ENCODE results near the gene ZNF770.
"Not testable (repeated sequence)": the region's sequence is repeated elsewhere in the genome, so short reads cannot be mapped to it uniquely, and the experiment has no call there.

The ZNF770 gene

DNA sequence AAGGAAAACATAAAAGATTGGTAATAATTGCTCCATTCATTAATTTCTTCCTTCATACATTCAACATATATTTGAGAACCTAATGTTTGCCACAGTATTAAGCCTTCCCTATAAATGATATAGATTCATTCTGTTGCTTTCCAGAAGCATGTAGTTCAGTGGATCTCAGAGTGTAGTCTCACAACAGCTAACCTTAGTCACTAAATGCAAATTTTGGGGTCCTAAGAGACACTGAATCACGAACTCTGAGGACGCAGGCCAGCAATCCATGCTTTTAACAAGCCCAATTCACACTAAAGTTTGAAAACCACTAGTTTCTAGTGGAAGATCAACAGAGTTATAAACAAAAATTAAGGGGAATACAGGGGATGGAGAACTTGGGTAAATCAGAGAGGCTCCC lies 11.3 kb downstream of the ZNF770 start:
- Histone ChIP-seq H3K36me3 (ENCODE audit: insufficient read depth, low read length) (peaks cover 8% of the 10 kb centered on the region), H3K4me1 (ENCODE audit: control insufficient read depth, insufficient read depth, low read length, unreplicated experiment) (no peaks in the 10 kb centered on the region), H3K27ac (ENCODE audit: low read depth, low read length) (no peak overlapping the region)

DNA sequence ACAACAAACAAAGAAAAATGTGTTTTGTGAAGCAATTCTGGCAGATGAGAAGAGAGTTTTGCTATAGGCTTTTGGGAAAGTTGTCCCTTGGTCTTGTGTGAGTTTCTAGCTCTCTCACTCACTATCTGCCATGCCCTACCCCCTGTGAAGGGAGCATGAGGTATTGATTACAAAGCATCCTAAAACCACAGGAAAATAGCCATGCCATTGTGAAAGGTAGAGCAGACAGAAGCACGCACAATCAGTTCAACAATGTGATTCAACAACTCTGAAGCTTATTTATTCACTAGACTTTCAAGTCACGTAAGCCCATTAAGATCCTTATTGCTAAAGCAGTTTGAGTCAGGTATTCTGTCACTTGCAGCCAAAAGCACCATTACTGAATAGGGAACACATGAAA lies 12.0 kb downstream of the ZNF770 start:
- H3K4me3 ChIP-seq (ENCODE audit: low read depth, low read length): no peak overlapping the region
- no peaks in the 10 kb centered on the region for H3K27me3 ChIP-seq (ENCODE audit: insufficient read depth, low read length)
- H3K4me1 ChIP-seq (ENCODE audit: control insufficient read depth, insufficient read depth, low read length, unreplicated experiment): no peaks in the 10 kb centered on the region
- H3K27ac ChIP-seq (ENCODE audit: low read depth, low read length): no peak overlapping the region
- H2AFZ ChIP-seq (ENCODE audit: low read length, unreplicated experiment): no peak overlapping the region
- H3K79me2 ChIP-seq (ENCODE audit: control insufficient read depth, insufficient read depth, low read length, unreplicated experiment): no peaks in the 10 kb centered on the region
- H3K36me3 ChIP-seq (ENCODE audit: insufficient read depth, low read length): peaks cover 6% of the 10 kb centered on the region

More for the DNA sequence above, 11.3 kb downstream of the ZNF770 start:
- Histone ChIP-seq H3K4me3 (ENCODE audit: low read depth, low read length) (no peak overlapping the region), H3K27me3 (ENCODE audit: insufficient read depth, low read length) (no peaks in the 10 kb centered on the region), H3K79me2 (ENCODE audit: control insufficient read depth, insufficient read depth, low read length, unreplicated experiment) (no peaks in the 10 kb centered on the region), H2AFZ (ENCODE audit: low read length, unreplicated experiment) (no peak overlapping the region)

DNA sequence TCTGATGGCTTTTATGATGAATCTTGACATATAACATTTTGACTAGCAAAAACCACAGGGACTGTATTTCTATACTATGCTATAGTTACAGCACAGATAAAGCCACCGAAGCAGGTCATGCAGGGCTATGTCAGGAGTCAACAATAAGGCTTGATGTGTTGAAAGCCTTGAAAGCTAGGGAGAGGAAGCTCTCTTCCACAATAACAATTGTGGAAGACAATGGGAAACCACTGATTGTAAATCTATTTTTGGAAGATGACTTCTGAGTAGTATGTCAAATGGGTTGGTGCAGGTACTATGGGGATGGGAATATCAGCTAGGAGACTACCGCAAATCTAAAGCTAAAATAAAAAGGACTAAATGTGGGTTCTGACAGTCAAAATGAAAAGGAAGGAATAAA lies 14.6 kb downstream of the ZNF770 start:
- Histone ChIP-seq H3K36me3 (ENCODE audit: insufficient read depth, low read length) (no peaks in the 10 kb centered on the region), H3K79me2 (ENCODE audit: control insufficient read depth, insufficient read depth, low read length, unreplicated experiment) (peaks cover 10% of the 10 kb centered on the region), H3K4me1 (ENCODE audit: control insufficient read depth, insufficient read depth, low read length, unreplicated experiment) (peaks cover under 1% of the 10 kb centered on the region), H3K27ac (ENCODE audit: low read depth, low read length) (no peak overlapping the region), H3K4me3 (ENCODE audit: low read depth, low read length) (no peak overlapping the region), H2AFZ (ENCODE audit: low read length, unreplicated experiment) (no peak overlapping the region), H3K27me3 (ENCODE audit: insufficient read depth, low read length) (no peaks in the 10 kb centered on the region)

DNA sequence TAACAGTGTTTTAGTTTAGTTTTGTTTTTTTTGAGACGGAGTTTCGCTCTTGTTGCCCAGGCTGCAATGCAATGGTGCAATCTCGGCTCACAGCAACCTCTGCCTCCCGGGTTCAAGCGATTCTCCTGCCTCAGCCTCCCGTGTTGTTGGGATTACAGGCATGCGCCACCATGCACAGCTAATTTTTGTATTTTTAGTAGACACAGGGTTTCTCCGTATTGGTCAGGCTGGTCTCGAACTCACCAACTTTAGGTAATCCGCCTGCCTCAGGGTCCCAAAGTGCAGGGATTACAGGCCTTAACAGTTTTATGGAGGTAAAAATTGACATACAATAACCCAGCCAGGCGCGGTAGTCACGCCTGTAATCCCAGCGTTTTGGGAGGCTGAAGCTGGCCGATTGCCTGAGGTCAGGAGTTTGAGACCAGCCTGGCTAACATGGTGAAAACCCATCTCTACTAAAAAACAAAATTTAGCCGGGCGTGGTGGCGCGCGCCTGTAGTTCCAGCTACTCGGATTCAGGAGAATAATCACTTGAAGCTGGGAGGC lies 17.9 kb downstream of the ZNF770 start:
- Histone ChIP-seq H3K4me3 (ENCODE audit: low read depth, low read length) (peak overlapping the region; percentile 94), H3K79me2 (ENCODE audit: control insufficient read depth, insufficient read depth, low read length, unreplicated experiment) (peaks cover 39% of the 10 kb centered on the region), H2AFZ (ENCODE audit: low read length, unreplicated experiment) (peak overlapping the region; percentile 91)
- H3K36me3 ChIP-seq (ENCODE audit: insufficient read depth, low read length); H3K27ac ChIP-seq (ENCODE audit: low read depth, low read length); H3K4me1 ChIP-seq (ENCODE audit: control insufficient read depth, insufficient read depth, low read length, unreplicated experiment); H3K27me3 ChIP-seq (ENCODE audit: insufficient read depth, low read length): not testable (repeated sequence)

DNA sequence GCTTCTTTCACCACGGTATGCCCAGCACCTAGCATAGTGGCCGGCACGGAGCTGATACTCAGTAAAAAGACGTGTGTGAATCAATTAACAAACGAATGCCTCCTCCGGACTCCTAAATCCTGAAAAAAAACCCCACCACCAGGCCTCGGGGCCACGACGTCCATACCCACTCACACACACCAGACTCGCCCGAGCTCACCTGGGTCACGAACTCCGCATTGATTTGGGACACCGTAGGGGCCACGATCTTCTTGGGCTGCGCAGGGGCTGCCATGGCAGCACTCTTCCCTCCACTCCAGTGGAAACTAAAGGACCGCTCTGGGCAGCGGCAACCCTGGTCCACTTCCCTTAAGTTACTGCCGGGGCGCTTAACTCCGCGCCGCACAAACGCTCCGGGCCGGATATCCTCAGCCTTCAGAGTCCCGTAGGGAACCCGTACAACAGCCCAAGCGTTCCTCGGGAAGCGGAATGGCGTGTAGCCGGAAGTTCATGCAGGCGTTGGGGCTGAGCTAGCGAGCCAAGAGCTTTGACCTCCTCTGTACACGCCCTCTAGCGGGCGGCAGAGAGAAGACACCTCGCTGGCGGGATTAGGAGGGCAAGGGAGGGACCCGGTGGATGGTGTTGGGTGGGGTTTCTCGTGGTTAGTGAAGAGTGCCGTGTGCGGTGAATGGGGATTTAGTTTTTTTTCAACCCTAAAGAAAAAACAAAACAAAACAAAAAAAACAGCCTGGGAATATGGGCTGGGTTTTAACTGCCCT lies 18.6 kb downstream of the ZNF770 start, which contains the start of gene AQR:
TSS of gene AQR (minus strand) at position 403 of the 758 bp plus-strand sequence. CDS start at position 274, 129 bp downstream.
- Histone ChIP-seq H3K79me2 (ENCODE audit: control insufficient read depth, insufficient read depth, low read length, unreplicated experiment) (peaks cover 45% of the 10 kb centered on the region), H3K27ac (ENCODE audit: low read depth, low read length) (peak within 1 kb of the TSS; percentile 52), H3K27me3 (ENCODE audit: insufficient read depth, low read length) (no peaks in the 10 kb centered on the region), H3K4me3 (ENCODE audit: low read depth, low read length) (peak within 1 kb of the TSS; percentile 94), H3K4me1 (ENCODE audit: control insufficient read depth, insufficient read depth, low read length, unreplicated experiment) (peaks cover 7% of the 10 kb centered on the region), H2AFZ (ENCODE audit: low read length, unreplicated experiment) (peak within 1 kb of the TSS; percentile 92), H3K36me3 (ENCODE audit: insufficient read depth, low read length) (no peaks in the 10 kb centered on the region)

DNA sequence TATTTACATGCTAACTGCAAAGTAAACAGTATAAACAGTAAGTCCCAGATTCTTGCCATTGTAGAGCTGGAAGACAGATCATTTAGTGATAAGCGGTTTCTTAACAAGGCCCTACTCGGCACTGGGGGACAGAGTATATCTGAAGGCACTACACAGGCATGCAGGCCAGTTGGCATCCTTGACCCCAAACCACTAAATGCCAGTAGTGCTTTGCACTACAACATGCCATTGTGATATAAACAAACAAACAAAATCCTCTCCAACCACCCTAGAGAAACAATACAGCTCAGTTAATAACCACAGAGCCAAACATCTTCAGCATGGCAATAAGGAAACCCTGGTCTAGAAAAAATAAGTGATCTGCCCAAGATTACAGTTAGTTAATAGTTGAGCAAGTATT lies 23.8 kb downstream of the ZNF770 start:
- H3K79me2 ChIP-seq (ENCODE audit: control insufficient read depth, insufficient read depth, low read length, unreplicated experiment): peaks cover 51% of the 10 kb centered on the region
- no peak overlapping the region for H3K4me3 ChIP-seq (ENCODE audit: low read depth, low read length)
- H3K4me1 ChIP-seq (ENCODE audit: control insufficient read depth, insufficient read depth, low read length, unreplicated experiment): peaks cover 7% of the 10 kb centered on the region
- no peak overlapping the region for H3K27ac ChIP-seq (ENCODE audit: low read depth, low read length)
- H3K36me3 ChIP-seq (ENCODE audit: insufficient read depth, low read length): 0 out of 2 replicates have a peak, but pooled peaks cover 10% of the 10 kb centered on the region
- no peaks in the 10 kb centered on the region for H3K27me3 ChIP-seq (ENCODE audit: insufficient read depth, low read length)
- no peak overlapping the region for H2AFZ ChIP-seq (ENCODE audit: low read length, unreplicated experiment)

DNA sequence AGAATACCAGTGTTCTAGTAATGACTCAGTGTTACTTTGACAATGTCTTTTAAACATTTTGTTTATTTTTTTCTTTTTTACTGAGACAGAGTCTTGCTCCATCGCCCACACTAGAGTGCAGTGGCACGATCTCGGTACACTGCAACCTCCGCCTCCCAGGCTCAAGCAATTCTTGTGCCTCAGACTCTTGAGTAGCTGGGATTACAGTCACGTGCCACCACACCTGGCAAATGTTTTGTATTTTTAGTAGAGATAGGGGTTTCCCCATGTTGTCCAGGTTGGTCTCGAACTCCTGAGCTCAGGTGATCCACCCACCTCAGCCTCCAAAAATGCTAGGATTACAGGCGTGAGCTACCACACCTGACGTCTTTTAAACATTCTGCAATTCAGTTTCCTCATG lies 34.2 kb downstream of the ZNF770 start:
- peaks cover 16% of the 10 kb centered on the region for H3K36me3 ChIP-seq (ENCODE audit: insufficient read depth, low read length)
- H3K79me2 ChIP-seq (ENCODE audit: control insufficient read depth, insufficient read depth, low read length, unreplicated experiment): peaks cover 6% of the 10 kb centered on the region
- peaks cover 19% of the 10 kb centered on the region for H3K4me1 ChIP-seq (ENCODE audit: control insufficient read depth, insufficient read depth, low read length, unreplicated experiment)

DNA sequence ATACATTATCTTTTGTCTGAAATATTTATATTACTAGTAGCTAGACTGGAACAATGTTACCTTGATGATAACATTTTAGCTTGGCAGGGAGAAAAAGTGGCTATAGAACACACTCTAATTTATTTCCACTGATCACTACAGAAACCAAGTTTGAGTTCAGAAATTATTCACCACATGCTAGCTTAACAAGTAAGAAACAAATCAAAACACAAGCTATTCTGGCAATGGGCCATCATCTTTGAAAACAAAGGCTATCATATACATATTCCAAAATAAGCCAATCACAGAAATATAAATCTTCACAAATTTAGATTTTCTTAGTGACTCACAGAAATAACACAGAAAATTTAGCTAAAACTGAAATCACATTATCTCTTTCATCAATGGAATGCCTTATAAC lies 35.6 kb downstream of the ZNF770 start:
- no peaks in the 10 kb centered on the region for H3K79me2 ChIP-seq (ENCODE audit: control insufficient read depth, insufficient read depth, low read length, unreplicated experiment)
- H2AFZ ChIP-seq (ENCODE audit: low read length, unreplicated experiment): no peak overlapping the region
- 0 out of 2 replicates have a peak overlapping the region, but pooled peaks have one; percentile 9 for H3K27ac ChIP-seq (ENCODE audit: low read depth, low read length)
- no peak overlapping the region for H3K4me3 ChIP-seq (ENCODE audit: low read depth, low read length)
- H3K4me1 ChIP-seq (ENCODE audit: control insufficient read depth, insufficient read depth, low read length, unreplicated experiment): peaks cover 19% of the 10 kb centered on the region
- H3K36me3 ChIP-seq (ENCODE audit: insufficient read depth, low read length): peaks cover 20% of the 10 kb centered on the region
- H3K27me3 ChIP-seq (ENCODE audit: insufficient read depth, low read length): no peaks in the 10 kb centered on the region

More for the DNA sequence above, 34.2 kb downstream of the ZNF770 start:
- no peak overlapping the region for H3K4me3 ChIP-seq (ENCODE audit: low read depth, low read length)
- no peak overlapping the region for H3K27ac ChIP-seq (ENCODE audit: low read depth, low read length)
- H3K27me3 ChIP-seq (ENCODE audit: insufficient read depth, low read length): no peaks in the 10 kb centered on the region
- no peak overlapping the region for H2AFZ ChIP-seq (ENCODE audit: low read length, unreplicated experiment)

DNA sequence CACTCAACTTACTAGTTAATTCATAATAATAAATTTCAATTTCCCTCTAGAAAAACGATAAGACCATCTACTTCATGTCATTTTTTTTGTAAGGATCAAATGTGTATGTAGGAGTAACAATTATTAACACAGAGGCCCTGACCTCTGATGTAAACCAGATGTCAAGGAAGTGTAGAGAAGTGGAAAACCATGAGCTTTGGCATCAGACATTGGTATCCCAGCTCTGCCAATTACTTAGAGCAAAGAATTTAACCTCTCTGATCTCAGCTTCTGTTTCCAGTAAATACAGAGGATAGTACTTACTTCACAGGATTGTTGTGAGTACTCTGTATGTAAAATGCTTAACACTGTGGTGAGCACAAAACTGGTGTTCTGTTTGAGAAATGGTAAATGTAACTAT lies 36.1 kb downstream of the ZNF770 start:
- Histone ChIP-seq H3K79me2 (ENCODE audit: control insufficient read depth, insufficient read depth, low read length, unreplicated experiment) (no peaks in the 10 kb centered on the region), H3K27me3 (ENCODE audit: insufficient read depth, low read length) (no peaks in the 10 kb centered on the region), H3K4me3 (ENCODE audit: low read depth, low read length) (no peak overlapping the region), H2AFZ (ENCODE audit: low read length, unreplicated experiment) (no peak overlapping the region), H3K4me1 (ENCODE audit: control insufficient read depth, insufficient read depth, low read length, unreplicated experiment) (peaks cover 19% of the 10 kb centered on the region), H3K36me3 (ENCODE audit: insufficient read depth, low read length) (peaks cover 20% of the 10 kb centered on the region), H3K27ac (ENCODE audit: low read depth, low read length) (peak overlapping the region; percentile 9; the same call in 1 of the 2 replicates)

DNA sequence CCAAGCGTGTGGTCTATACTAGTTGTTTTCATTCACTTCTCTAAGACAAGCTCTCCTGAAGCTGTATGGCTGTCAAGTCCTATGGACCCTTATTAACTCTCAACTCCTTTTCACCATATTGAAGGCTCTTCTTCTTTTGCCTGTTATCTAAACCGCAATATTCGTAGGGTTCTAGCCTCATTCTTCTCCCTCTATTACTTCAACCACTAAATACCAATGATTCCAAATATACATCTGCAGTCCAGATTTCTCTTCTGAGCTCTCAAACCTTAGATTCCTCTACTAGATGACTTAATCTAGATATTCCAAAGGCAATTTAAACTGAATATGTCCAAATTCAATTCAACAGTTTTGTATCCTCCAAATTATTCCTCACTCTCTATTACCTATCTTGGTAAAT lies 43.2 kb downstream of the ZNF770 start:
- Histone ChIP-seq H2AFZ (ENCODE audit: low read length, unreplicated experiment) (no peak overlapping the region), H3K4me3 (ENCODE audit: low read depth, low read length) (no peak overlapping the region), H3K79me2 (ENCODE audit: control insufficient read depth, insufficient read depth, low read length, unreplicated experiment) (no peaks in the 10 kb centered on the region), H3K4me1 (ENCODE audit: control insufficient read depth, insufficient read depth, low read length, unreplicated experiment) (peaks cover 13% of the 10 kb centered on the region), H3K27me3 (ENCODE audit: insufficient read depth, low read length) (no peaks in the 10 kb centered on the region), H3K27ac (ENCODE audit: low read depth, low read length) (no peak overlapping the region), H3K36me3 (ENCODE audit: insufficient read depth, low read length) (peaks cover 27% of the 10 kb centered on the region)

DNA sequence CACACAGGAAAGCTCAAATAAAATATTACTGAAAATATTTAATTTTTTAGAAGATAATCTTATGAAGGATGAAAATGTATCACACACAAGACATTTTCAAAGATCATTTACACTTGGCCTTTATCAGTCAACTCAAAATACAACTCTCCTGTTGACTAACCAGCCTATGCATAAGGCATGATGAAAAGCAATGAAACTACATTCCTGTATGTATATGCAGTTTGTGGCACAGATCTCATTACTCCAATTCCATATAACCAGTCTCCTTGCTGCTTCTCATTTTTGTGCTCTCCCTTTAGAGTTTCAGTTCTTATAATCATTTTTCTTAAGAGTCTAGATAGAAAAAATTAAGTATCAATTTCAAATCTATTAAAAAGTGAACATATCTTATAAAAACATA lies 44.4 kb downstream of the ZNF770 start:
- Histone ChIP-seq H3K4me1 (ENCODE audit: control insufficient read depth, insufficient read depth, low read length, unreplicated experiment) (peaks cover 13% of the 10 kb centered on the region), H3K36me3 (ENCODE audit: insufficient read depth, low read length) (peaks cover 35% of the 10 kb centered on the region), H3K79me2 (ENCODE audit: control insufficient read depth, insufficient read depth, low read length, unreplicated experiment) (no peaks in the 10 kb centered on the region), H3K27ac (ENCODE audit: low read depth, low read length) (no peak overlapping the region), H2AFZ (ENCODE audit: low read length, unreplicated experiment) (no peak overlapping the region), H3K4me3 (ENCODE audit: low read depth, low read length) (no peak overlapping the region), H3K27me3 (ENCODE audit: insufficient read depth, low read length) (no peaks in the 10 kb centered on the region)
